ENCODE results near the gene HSD3B7. TPM values are rescaled to one million over a fixed set of nuclear protein-coding genes. Genes with fewer than 3 reads are reported as not detected.

HSD3B7 gene
- total RNA-seq, 1 donor from 2014 or later, result 11.5 TPM

GRCh38 chr16:30967795-30968194, 17.2 kb upstream of the HSD3B7 start:
- TF ChIP-seq CTCF (IDR thresholded peaks at IDR 0.05; ENCODE audit: insufficient read depth, low read length, poor library complexity, severe bottlenecking), result no peak
- no peaks in the 10 kb centered on the region for H3K27me3 ChIP-seq (ENCODE audit: control insufficient read depth, insufficient read depth, low read length)
- H3K4me3 ChIP-seq (ENCODE audit: low read depth, low read length), result no peak overlapping the region
- no peak for DNase-seq (ENCODE audit: low read depth)
- H3K36me3 ChIP-seq (ENCODE audit: control insufficient read depth, insufficient read depth, low read length), result peaks cover 10% of the 10 kb centered on the region

- Histone ChIP-seq H3K4me3 (ENCODE audit: low read depth, low read length) (no peak overlapping the region), H3K27me3 (ENCODE audit: control insufficient read depth, insufficient read depth, low read length) (no peaks in the 10 kb centered on the region), H3K36me3 (ENCODE audit: control insufficient read depth, insufficient read depth, low read length) (peaks cover 9% of the 10 kb centered on the region)
- DNase-seq (ENCODE audit: low read depth), result no peak
- no peak for TF ChIP-seq CTCF (IDR thresholded peaks at IDR 0.05; ENCODE audit: insufficient read depth, low read length, poor library complexity, severe bottlenecking)
These were observed 15.7 kb upstream of the HSD3B7 start for GRCh38 chr16:30969246-30969842.

DNA sequence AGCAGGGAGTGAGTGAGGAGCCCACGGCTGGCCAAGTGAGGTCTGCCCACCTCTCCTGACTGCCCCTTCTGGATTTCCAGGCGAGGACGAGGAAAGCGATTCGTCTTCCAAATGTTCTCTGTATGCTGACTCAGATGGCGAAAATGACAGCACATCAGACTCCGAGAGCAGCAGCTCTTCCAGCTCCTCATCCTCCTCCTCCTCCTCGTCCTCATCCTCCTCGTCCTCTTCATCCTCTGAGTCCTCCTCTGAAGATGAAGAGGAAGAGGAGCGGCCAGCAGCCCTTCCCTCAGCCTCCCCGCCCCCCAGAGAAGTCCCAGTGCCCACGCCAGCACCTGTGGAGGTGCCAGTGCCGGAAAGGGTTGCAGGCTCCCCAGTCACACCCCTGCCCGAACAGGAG, 13.7 kb upstream of the HSD3B7 start:
- H3K27me3 ChIP-seq (ENCODE audit: control insufficient read depth, insufficient read depth, low read length), result no peaks in the 10 kb centered on the region
- H3K4me3 ChIP-seq (ENCODE audit: low read depth, low read length), result no peak overlapping the region
- no peak for DNase-seq (ENCODE audit: low read depth)
- peaks cover 7% of the 10 kb centered on the region for H3K36me3 ChIP-seq (ENCODE audit: control insufficient read depth, insufficient read depth, low read length)
- no peak for TF ChIP-seq CTCF (IDR thresholded peaks at IDR 0.05; ENCODE audit: insufficient read depth, low read length, poor library complexity, severe bottlenecking)

DNA sequence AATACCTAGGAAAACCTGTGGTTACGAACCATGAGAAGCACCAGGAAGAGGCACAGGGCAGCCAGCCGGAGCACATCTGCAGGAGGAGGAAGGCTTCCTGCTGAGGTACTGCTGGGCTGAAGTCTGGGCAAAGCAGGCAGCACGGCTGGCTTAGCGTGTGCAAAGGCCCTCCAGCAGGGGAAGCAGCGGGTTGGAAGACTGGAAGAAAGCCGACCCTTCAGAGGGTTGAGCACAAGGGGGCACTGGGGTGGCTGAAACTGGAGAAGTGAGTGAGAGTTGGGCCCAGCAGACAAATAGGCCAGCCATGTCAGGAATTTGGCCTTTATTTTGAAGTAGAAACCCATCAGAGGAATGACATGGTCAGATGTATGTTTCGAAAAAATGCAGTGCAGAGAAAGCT, 12.1 kb upstream of the HSD3B7 start:
- no peak for TF ChIP-seq CTCF (IDR thresholded peaks at IDR 0.05; ENCODE audit: insufficient read depth, low read length, poor library complexity, severe bottlenecking)
- Histone ChIP-seq H3K36me3 (ENCODE audit: control insufficient read depth, insufficient read depth, low read length) (peaks cover 7% of the 10 kb centered on the region), H3K27me3 (ENCODE audit: control insufficient read depth, insufficient read depth, low read length) (no peaks in the 10 kb centered on the region), H3K4me3 (ENCODE audit: low read depth, low read length) (no peak overlapping the region)
- no peak for DNase-seq (ENCODE audit: low read depth)

- DNase-seq (ENCODE audit: low read depth), result no peak
- Histone ChIP-seq H3K27me3 (ENCODE audit: control insufficient read depth, insufficient read depth, low read length) (no peaks in the 10 kb centered on the region), H3K4me3 (ENCODE audit: low read depth, low read length) (no peak overlapping the region), H3K36me3 (ENCODE audit: control insufficient read depth, insufficient read depth, low read length) (peaks cover 6% of the 10 kb centered on the region)
- TF ChIP-seq CTCF (IDR thresholded peaks at IDR 0.05; ENCODE audit: insufficient read depth, low read length, poor library complexity, severe bottlenecking), result no peak
These were observed 10.7 kb upstream of the HSD3B7 start for GRCh38 chr16:30974348-30974747.

DNA sequence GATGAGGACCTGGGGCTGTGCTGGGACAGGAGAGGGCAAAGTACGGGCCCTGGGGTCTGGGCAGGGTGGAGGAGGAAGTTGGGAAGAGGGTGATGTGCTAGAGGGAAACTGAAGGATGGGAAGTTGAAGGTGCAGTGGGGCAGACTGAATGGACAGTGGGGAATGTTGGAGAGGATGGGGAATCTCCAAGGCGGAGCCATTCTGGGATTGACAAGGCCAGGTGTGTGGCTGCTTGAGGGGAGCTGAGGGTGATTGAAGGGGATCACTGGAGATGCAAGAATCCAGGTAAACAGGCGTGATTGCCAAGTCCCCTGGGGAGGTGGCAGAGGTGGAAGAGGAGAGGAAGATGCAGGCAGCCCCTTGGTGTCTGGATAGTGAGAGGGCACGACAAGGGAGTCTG, 8.5 kb upstream of the HSD3B7 start:
- Histone ChIP-seq H3K4me3 (ENCODE audit: low read depth, low read length) (no peak overlapping the region), H3K36me3 (ENCODE audit: control insufficient read depth, insufficient read depth, low read length) (peaks cover 5% of the 10 kb centered on the region), H3K27me3 (ENCODE audit: control insufficient read depth, insufficient read depth, low read length) (no peaks in the 10 kb centered on the region)
- DNase-seq (ENCODE audit: low read depth), result no peak
- no peak for TF ChIP-seq CTCF (IDR thresholded peaks at IDR 0.05; ENCODE audit: insufficient read depth, low read length, poor library complexity, severe bottlenecking)

All from kidney epithelial cell (primary cell).